Omental fat pad (tissue), 4 donors: ENCODE measurements around the gene TMC2. TPM values are rescaled to one million over a fixed set of nuclear protein-coding genes. Genes with fewer than 3 reads are reported as not detected.
"Not testable (repeated sequence)": the region's sequence is repeated elsewhere in the genome, so short reads cannot be mapped to it uniquely, and the experiment has no call there.

Experiments
- ATAC-seq: fragments of 150-250 bp; one replicate; pipeline ENCODE4 v1.9.1; 2016; ENCODE audit warnings: mild to moderate bottlenecking, moderate library complexity; ENCODE audit not compliant: low FRiP score
- DNase-seq: peaks from one replicate; pipeline ENCODE4 v3.0.0-alpha.2; 2019; ENCODE audit warnings: low spot score
- total RNA-seq, 4 donors: library from RNA; depleted of rRNA; stranded (reverse); fragments of >200 nt; gene quantifications; one replicate each; pipeline ENCODE4 v1.1.0, GENCODE V29; 2016
- TF ChIP-seq, protein P1 (sequence below), 3 donors: fragments of 450-650 bp; IDR thresholded peaks; one replicate each; pipeline ENCODE4 v1.5.1; 2016 to 2017; ENCODE audit warnings: antibody characterized with exemption in 3 of 3, mild to moderate bottlenecking in 3 of 3, moderate library complexity in 2 of 3

TMC2 gene
- total RNA-seq, 4 donors from 2014 or later: 0.32 to 0.88 (median 0.53) TPM

DNA sequence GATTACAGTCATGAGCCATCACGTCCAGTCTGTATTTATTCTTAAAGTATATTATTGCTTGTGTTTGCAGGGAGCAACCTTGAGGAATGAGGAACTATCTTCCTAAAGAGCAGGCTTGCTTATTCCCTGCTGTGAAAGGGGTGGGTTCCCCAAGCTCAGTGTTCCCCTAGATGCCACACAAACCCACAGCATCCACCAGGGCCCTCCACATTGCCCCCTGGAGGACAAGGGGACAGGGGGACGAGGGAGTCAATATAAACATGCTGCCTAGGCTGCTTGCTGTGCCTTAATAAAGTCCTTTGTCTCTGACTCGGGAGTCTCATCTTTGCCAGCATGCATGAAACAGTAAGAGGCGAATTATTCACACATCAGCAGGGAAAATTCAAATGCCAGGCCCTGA, 135.6 kb downstream of the TMC2 start:
- DNase-seq (no peak), ATAC-seq (no peak)
- TF ChIP-seq, protein P1, sequence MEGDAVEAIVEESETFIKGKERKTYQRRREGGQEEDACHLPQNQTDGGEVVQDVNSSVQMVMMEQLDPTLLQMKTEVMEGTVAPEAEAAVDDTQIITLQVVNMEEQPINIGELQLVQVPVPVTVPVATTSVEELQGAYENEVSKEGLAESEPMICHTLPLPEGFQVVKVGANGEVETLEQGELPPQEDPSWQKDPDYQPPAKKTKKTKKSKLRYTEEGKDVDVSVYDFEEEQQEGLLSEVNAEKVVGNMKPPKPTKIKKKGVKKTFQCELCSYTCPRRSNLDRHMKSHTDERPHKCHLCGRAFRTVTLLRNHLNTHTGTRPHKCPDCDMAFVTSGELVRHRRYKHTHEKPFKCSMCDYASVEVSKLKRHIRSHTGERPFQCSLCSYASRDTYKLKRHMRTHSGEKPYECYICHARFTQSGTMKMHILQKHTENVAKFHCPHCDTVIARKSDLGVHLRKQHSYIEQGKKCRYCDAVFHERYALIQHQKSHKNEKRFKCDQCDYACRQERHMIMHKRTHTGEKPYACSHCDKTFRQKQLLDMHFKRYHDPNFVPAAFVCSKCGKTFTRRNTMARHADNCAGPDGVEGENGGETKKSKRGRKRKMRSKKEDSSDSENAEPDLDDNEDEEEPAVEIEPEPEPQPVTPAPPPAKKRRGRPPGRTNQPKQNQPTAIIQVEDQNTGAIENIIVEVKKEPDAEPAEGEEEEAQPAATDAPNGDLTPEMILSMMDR (IDR thresholded peaks at IDR 0.05): no peak

DNA sequence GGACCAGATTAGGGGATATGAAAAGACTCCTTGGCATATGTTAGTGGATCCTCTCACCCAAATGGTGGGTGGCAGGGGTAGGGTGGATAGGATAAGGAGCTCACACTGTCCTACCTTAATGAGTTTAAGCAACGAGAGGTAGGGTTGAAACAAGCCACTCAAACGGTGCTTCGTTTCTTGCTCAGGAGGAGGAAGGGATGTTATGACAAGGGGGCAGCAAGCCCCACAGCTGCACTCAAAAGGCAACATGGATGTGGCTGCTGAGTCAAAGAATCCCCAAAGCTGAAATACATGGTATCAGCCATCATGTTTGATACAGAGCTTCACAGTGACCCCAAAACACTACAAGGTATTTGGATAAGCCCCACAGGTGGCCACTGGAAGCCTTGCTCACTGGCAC, 136.1 kb downstream of the TMC2 start:
- DNase-seq: no peak
- TF ChIP-seq, protein P1 (IDR thresholded peaks at IDR 0.05): no peak
- no peak for ATAC-seq

DNA sequence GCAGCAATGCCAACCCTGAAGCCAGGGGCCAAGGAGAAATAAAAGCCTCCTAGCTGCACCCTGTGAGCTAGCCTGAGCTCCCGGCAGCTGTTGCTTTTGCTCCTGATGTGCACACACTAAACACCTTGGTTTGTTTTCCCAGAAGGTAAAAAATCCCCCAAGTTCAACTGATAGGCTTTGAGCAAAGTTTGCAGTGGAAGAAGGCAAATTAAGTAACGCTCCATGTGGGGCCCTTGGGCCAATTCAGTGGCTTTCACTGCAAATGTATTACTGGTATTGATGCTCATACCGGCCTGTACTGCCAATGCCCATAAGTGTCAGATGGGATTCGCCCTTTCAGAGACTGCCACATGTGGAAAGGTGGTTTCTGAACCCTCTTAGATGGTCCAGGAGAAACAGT, 137.1 kb downstream of the TMC2 start:
- DNase-seq (no peak), ATAC-seq (no peak)
- TF ChIP-seq, protein P1 (IDR thresholded peaks at IDR 0.05): no peak

DNA sequence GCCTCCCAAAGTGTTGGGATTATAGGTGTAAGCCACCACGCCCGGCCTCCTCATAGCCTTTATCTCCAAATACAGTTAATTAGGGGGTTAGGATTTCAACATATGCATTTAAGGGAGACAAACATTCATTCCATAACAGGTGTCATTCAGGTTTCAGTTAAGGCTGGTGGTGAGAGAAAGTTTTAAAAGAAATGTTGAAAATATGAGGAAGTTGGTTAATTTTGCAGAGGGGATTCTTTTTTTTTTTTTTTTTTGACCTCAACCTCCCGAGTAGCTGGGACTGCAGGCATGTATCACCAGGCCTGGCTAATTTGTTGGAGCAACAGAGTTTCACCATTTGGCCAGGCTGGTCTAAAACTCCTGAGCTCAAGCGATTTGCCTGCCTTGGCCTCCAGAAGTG, 143.7 kb downstream of the TMC2 start:
- TF ChIP-seq, protein P1 (IDR thresholded peaks at IDR 0.05): no peak
- ATAC-seq (no peak), DNase-seq (no peak)

DNA sequence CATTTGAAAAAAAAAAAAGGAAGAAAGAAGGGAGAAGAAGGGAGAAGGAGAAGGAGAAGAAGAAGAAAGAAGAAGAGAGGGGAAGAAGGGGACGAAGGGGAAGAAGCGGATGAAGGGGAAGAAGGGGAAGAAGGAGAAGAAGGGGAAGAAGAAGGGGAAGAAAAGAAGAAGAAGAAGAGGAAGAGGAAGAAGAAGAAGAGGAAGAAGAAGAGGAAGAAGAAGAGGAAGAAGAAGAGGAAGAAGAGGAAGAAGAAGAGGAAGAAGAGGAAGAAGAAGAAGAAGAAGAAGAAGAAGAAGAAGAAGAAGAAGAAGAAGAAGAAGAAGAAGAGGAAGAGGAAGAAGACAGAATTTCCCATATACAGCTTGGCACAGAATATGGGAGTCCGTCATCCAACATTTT, 145.7 kb downstream of the TMC2 start:
- ATAC-seq, DNase-seq: not testable (repeated sequence)

DNA sequence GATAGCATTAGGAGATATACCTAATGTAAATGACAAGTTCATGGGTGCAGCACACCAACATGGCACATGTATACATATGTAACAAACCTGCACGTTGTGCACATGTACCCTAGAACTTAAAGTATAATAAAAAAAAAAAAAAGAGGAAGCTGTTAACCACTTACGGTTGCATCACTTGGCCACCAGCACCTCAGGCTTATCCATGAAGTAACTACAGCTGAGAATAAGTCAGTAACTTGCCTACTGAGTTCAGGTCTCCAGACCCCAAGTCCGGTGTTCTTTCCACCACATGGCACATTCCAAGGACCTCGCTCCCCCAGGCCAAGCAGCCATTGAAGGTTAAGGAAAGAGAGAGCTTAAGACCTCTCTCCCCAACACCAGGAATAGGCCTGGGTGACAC, 148.4 kb downstream of the TMC2 start:
- ATAC-seq, DNase-seq: not testable (repeated sequence)

DNA sequence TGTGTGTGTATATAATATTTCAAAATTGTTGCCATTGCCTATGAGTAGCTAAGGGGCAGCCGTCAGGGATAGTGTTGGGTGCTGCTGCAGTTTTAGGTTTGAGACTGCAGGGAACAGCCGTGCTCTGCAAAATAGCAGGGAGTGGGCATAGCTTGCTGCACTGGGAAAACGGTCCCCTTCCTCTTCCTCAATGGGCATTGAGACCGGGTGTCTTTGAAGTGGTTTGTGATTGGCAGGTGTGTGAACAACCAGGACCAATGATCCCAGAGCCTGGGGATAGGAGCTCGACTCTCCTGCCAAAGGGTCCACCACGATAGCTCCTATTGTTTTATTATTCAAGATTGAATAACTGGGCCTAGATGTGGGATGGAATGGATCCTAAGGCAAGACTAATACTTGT, 151.1 kb downstream of the TMC2 start:
- no peak for DNase-seq
- TF ChIP-seq, protein P1 (IDR thresholded peaks at IDR 0.05): no peak
- no peak for ATAC-seq

DNA sequence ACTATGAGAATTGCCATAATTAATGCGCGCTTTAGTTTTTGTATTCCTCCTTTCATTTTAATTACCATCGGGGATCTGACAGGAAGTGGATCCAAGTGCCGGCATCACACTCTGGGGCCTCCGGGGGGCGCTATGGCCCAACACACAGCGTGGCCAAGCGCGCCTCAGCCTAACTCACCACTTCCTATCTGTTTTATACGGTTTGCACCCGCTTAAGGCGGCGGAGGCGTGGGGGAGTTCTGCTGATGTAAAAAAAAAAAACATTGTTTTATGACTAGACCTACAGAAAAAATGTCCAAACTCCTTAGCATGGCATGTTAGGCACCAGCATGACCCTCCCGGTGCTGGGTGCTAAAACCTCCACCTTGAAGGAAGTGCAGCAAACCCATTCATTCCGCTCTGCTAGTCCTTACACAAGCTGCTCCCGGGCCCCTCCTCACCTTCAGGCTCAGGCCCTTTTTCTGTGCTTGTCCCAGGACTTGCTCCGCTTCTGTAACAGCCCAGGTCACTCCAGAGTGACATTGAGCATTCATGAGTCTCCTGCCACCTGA, 151.7 kb downstream of the TMC2 start:
- no peak for DNase-seq
- no peak for ATAC-seq
- TF ChIP-seq, protein P1 (IDR thresholded peaks at IDR 0.05): no peak
